ENCODE measurements around the gene PCBP1.
A peak's percentile ranks its signal among the peaks of the same experiment; 100 is the strongest.
"Not testable (repeated sequence)": the region's sequence is repeated elsewhere in the genome, so short reads cannot be mapped to it uniquely, and the experiment has no call there.

The PCBP1 gene

DNA sequence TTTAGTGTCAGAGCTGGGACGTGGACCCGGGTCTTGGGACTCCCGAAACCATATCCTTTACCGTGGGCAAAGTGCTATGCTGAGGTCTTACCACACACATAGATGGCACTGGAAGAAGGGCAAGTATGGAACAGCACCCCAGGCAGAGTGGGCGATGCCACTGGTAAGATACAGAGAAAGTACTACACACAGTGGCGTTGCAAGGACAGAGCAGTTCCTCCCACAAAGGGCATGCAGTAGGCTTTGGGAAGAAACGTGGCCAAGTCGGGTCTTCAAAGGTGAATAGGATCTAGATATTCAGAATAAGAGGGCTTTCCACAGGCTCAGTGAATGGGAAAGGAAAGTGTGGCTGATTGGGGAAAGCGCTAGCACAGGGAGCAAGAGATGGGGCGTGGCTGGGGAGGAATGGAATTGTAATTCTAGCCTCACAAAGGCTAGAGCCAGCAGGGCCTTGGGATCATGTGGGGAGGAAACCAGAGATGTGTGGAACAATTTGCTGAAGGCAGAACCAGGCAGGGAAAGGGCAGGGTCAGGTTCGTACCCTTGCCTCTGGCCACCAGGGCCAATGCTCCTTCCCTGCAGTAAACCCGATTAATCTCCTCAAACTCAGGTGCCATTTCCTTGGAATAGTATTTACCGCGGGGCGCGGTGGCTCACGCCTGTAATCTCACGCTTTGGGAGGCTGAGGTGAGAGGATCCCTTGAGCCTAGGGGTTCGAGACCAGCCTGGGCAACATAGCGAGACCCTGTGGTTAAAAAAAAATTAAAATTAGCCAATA, 36.0 kb downstream of the PCBP1 start:
- Histone ChIP-seq H3K9ac (ENCODE audit: low read depth in 1 of 2, low read length in 2 of 2) (peak overlapping the region; percentile 98), H3K4me3 (ENCODE audit: low read depth in 1 of 2, low read length in 2 of 2) (peak overlapping the region; percentile 66 to 82), H3K36me3 (ENCODE audit: control insufficient read depth in 1 of 2, insufficient read depth in 2 of 2, low read length in 2 of 2) (no peaks in the 10 kb centered on the region), H3K9me3 (ENCODE audit: control insufficient read depth in 1 of 2, low read length in 2 of 2) (no peaks in the 10 kb centered on the region), H3K27ac (ENCODE audit: low read depth, low read length) (peak overlapping the region; percentile 97), H3K27me3 (ENCODE audit: control insufficient read depth in 1 of 2, insufficient read depth in 2 of 2, low read length in 2 of 2) (no peaks in the 10 kb centered on the region), H3K4me1 (ENCODE audit: control insufficient read depth in 1 of 2, insufficient read depth in 2 of 2, low read length in 2 of 2) (peaks cover 9 to 22% of the 10 kb centered on the region in 2 donors)

DNA sequence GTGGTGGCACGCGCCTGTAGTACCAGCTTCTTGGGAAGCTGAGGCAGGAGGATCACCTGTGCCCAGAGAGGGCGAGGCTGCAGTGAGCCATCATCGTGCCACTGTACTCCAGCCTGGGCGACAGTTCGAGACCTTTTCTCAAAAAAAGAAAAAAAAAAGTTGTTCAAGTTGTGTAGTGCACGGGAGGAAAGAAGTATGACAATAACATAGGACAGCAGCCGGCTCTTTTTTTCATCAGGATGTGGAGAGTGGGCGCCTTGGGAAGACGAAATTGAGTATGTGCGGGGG, 36.5 kb downstream of the PCBP1 start:
- Histone ChIP-seq H3K9ac (ENCODE audit: low read depth in 1 of 2, low read length in 2 of 2) (peak overlapping the region; percentile 98), H3K4me3 (ENCODE audit: low read depth in 1 of 2, low read length in 2 of 2) (peak overlapping the region; percentile 66 to 82), H3K36me3 (ENCODE audit: control insufficient read depth in 1 of 2, insufficient read depth in 2 of 2, low read length in 2 of 2) (no peaks in the 10 kb centered on the region), H3K9me3 (ENCODE audit: control insufficient read depth in 1 of 2, low read length in 2 of 2) (no peaks in the 10 kb centered on the region), H3K27ac (ENCODE audit: low read depth, low read length) (peak overlapping the region; percentile 97), H3K4me1 (ENCODE audit: control insufficient read depth in 1 of 2, insufficient read depth in 2 of 2, low read length in 2 of 2) (peaks cover 9 to 22% of the 10 kb centered on the region in 2 donors), H3K27me3 (ENCODE audit: control insufficient read depth in 1 of 2, insufficient read depth in 2 of 2, low read length in 2 of 2) (no peaks in the 10 kb centered on the region)

DNA sequence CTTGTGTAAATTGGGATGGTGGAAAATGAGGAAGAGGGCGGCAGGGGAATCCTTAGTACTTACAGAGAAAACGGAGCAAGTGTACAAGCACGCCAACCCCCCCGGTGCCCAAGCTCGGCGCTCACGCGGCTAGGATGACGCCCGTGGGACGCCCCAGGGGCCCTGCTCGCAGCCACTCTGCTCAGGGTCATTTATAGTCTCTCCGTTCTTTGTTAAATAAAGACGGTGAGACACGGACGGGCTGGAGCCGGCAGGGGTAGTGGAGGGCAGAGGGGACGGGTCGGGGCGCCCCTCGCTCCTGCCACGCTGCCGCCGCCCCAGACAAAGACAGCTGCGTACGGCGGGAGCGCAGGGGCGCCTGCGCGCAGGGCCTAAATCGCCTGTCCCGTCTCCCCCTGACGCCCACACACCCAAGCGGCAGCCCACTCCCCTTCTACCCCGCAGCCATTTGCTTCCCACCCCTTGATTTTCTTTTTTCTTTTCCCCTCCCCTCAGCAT, 37.8 kb downstream of the PCBP1 start:
- no peaks in the 10 kb centered on the region for H3K36me3 ChIP-seq (ENCODE audit: control insufficient read depth in 1 of 2, insufficient read depth in 2 of 2, low read length in 2 of 2)
- H3K9me3 ChIP-seq (ENCODE audit: control insufficient read depth in 1 of 2, low read length in 2 of 2) = no peaks in the 10 kb centered on the region
- H3K9ac ChIP-seq (ENCODE audit: low read depth in 1 of 2, low read length in 2 of 2) = peak overlapping the region; percentile 93 to 98
- no peaks in the 10 kb centered on the region for H3K27me3 ChIP-seq (ENCODE audit: control insufficient read depth in 1 of 2, insufficient read depth in 2 of 2, low read length in 2 of 2)
- peak overlapping the region; percentile 66 to 82 for H3K4me3 ChIP-seq (ENCODE audit: low read depth in 1 of 2, low read length in 2 of 2)
- H3K4me1 ChIP-seq (ENCODE audit: control insufficient read depth in 1 of 2, insufficient read depth in 2 of 2, low read length in 2 of 2) = peaks cover 9 to 22% of the 10 kb centered on the region in 2 donors
- peak overlapping the region; percentile 97 for H3K27ac ChIP-seq (ENCODE audit: low read depth, low read length)

DNA sequence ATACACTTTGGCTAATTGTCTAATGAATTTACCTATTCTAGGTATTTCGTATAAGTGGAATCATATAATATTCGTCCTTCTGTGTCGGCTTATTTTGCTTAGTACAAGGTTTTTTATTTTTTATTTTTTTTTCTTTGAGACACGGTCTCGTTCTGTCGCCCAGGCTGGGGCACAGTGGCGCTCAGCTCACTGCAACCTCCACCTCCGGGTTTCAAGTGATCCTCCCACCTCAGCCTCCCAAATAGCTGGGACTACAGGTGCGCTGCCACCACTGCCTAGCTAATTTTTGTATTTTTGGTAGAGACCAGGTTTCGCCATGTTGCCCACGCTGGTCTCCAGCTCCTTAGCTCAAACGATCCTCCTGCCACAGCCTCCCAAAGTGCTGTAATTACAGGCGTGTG, 38.2 kb downstream of the PCBP1 start:
- Histone ChIP-seq H3K36me3 (ENCODE audit: control insufficient read depth in 1 of 2, insufficient read depth in 2 of 2, low read length in 2 of 2) (no peaks in the 10 kb centered on the region), H3K9ac (ENCODE audit: low read depth in 1 of 2, low read length in 2 of 2) (peak overlapping the region; percentile 93 to 98), H3K4me3 (ENCODE audit: low read depth in 1 of 2, low read length in 2 of 2) (peak overlapping the region; percentile 66 to 82), H3K4me1 (ENCODE audit: control insufficient read depth in 1 of 2, insufficient read depth in 2 of 2, low read length in 2 of 2) (peaks cover 9 to 22% of the 10 kb centered on the region in 2 donors), H3K9me3 (ENCODE audit: control insufficient read depth in 1 of 2, low read length in 2 of 2) (no peaks in the 10 kb centered on the region), H3K27ac (ENCODE audit: low read depth, low read length) (peak overlapping the region; percentile 97), H3K27me3 (ENCODE audit: control insufficient read depth in 1 of 2, insufficient read depth in 2 of 2, low read length in 2 of 2) (no peaks in the 10 kb centered on the region)

DNA sequence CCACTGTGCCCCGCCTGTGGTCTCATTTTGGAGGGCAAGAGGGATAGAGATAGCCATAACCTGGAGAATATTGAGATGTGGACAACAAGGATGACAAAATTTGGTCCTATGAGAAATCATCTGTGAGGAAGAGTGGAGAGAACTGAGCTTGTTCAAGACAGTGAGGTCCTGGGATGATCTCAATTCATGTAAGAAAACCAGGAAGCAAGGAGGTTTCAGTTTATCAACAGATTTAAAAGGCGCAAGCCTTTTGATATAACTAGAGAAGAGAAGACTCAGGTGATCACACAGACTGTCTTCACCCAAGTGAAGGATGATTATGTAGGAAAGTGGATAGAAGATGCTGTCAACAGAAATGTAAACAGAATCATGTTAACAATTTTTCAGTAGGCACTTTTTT, 39.1 kb downstream of the PCBP1 start:
- no peak overlapping the region for H3K27ac ChIP-seq (ENCODE audit: low read depth, low read length)

DNA sequence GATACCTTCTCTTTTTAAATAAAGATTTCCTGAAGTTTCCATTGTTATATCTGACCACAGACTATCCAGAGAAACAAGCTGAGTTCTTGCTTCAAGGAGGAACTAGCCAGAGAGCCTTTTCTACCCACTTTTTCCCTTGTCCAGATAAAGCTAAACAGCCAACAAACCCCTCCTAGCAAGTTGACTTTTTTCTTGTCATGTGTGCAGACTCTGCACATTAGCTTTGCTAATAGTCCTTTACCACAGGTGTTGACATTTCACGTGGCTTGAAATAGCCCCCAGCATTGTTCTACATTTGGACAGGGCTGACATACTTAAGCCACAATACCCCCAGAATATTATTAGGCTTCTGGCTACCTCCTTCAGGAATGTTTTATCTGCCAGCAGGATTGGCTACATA, 40.7 kb downstream of the PCBP1 start:
- H3K4me1 ChIP-seq (ENCODE audit: control insufficient read depth in 1 of 2, insufficient read depth in 2 of 2, low read length in 2 of 2) = peaks cover 24 to 35% of the 10 kb centered on the region in 2 donors
- H3K27ac ChIP-seq (ENCODE audit: low read depth, low read length) = no peak overlapping the region
- H3K4me3 ChIP-seq (ENCODE audit: low read depth in 1 of 2, low read length in 2 of 2) = no peak overlapping the region
- H3K9ac ChIP-seq (ENCODE audit: low read depth in 1 of 2, low read length in 2 of 2) = no peak overlapping the region
- H3K27me3 ChIP-seq (ENCODE audit: control insufficient read depth in 1 of 2, insufficient read depth in 2 of 2, low read length in 2 of 2) = no peaks in the 10 kb centered on the region
- H3K9me3 ChIP-seq (ENCODE audit: control insufficient read depth in 1 of 2, low read length in 2 of 2) = no peaks in the 10 kb centered on the region
- no peaks in the 10 kb centered on the region for H3K36me3 ChIP-seq (ENCODE audit: control insufficient read depth in 1 of 2, insufficient read depth in 2 of 2, low read length in 2 of 2)

More for the DNA sequence above, 39.1 kb downstream of the PCBP1 start:
- H3K4me3 ChIP-seq (ENCODE audit: low read depth in 1 of 2, low read length in 2 of 2) = no peak overlapping the region
- peaks cover 9 to 22% of the 10 kb centered on the region in 2 donors for H3K4me1 ChIP-seq (ENCODE audit: control insufficient read depth in 1 of 2, insufficient read depth in 2 of 2, low read length in 2 of 2)
- H3K9ac ChIP-seq (ENCODE audit: low read depth in 1 of 2, low read length in 2 of 2) = no peak overlapping the region
- H3K36me3 ChIP-seq (ENCODE audit: control insufficient read depth in 1 of 2, insufficient read depth in 2 of 2, low read length in 2 of 2) = no peaks in the 10 kb centered on the region
- H3K27me3 ChIP-seq (ENCODE audit: control insufficient read depth in 1 of 2, insufficient read depth in 2 of 2, low read length in 2 of 2) = no peaks in the 10 kb centered on the region
- no peaks in the 10 kb centered on the region for H3K9me3 ChIP-seq (ENCODE audit: control insufficient read depth in 1 of 2, low read length in 2 of 2)

DNA sequence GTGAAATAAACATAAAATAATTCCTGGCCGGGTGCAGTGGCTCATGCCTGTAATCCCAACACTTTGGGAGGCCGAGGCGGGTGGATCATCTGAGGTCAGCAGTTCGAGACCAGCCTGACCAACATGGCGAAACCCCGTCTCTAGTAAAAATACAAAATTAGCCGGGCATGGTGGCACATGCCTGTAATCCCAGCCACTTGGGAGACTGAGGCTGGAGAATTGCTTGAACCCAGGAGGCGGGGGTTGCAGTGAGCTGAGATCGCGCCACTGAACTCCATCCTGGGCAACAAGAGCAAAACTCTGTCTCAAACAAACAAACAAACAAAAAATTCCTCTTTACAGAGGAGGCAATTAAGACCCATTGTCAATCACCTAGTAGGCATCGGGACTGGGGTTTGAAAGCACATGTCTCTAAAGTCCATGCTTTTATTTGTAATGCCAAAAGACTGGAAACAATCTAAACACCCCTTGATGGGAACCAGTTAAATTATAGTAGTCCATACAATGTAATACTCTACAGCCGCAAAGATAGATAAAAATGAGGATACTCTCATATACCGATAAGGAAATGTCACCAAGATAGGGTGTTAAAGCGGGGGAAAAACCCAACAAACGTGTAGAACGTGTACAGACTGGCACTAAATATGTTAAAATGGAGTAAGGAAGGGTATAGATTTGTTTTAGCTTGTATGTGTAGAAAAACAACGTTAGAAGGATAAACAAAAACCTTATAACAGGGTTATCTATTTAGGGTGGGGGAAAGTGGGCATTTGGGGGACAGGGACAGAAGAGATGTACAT, 44.3 kb downstream of the PCBP1 start:
- peak overlapping the region in 1 of 2 donors; percentile 65 for H3K4me3 ChIP-seq (ENCODE audit: low read depth in 1 of 2, low read length in 2 of 2)

DNA sequence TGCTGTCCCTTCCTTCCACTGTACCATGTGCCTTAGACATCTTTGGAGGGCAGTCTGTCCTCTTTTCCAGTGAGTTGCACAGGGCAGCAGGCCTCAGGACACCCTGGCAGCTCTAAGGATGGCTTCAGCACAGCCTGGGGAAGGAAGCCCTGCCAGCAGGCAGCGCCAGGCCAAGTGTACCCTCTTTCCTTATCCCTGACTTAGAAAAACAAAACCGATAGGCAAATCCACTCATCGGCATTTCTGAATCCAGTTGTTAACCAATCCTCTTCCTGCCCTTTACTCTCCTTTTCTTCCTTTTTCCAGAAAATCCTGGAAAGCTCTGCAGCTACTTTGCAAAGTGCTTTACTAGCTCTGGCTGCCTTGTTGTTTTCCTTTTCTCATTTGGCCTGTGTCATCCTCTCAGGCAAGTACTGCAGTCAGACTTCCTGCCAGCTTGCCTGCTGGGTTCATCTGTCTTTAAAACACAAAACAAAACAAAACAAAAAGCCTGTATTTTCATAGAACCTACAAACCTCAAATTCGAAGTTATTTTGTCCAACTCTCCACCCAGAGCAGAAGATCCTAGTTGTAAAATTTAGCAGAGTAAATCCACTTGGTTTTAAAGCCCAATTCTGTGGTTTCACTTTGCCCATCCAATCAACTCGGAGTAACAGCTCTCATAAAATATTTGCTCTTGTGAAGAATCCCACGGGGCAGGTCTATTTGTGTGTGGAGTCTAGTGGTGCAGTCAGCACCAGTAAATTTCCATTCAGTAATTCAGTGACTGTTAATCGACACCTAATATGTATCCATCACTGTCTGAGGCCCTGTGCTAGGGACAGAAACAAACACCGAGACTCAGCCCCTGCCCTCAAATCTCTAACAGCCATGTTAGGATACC, 45.2 kb downstream of the PCBP1 start:
- H3K4me1 ChIP-seq (ENCODE audit: control insufficient read depth in 1 of 2, insufficient read depth in 2 of 2, low read length in 2 of 2) = peaks cover 27 to 29% of the 10 kb centered on the region in 2 donors
- peak overlapping the region; percentile 76 for H3K27ac ChIP-seq (ENCODE audit: low read depth, low read length)
- no peaks in the 10 kb centered on the region for H3K9me3 ChIP-seq (ENCODE audit: control insufficient read depth in 1 of 2, low read length in 2 of 2)
- no peaks in the 10 kb centered on the region for H3K36me3 ChIP-seq (ENCODE audit: control insufficient read depth in 1 of 2, insufficient read depth in 2 of 2, low read length in 2 of 2)
- H3K4me3 ChIP-seq (ENCODE audit: low read depth in 1 of 2, low read length in 2 of 2) = peak overlapping the region; percentile 65 to 67
- peak overlapping the region; percentile 67 to 84 for H3K9ac ChIP-seq (ENCODE audit: low read depth in 1 of 2, low read length in 2 of 2)
- H3K27me3 ChIP-seq (ENCODE audit: control insufficient read depth in 1 of 2, insufficient read depth in 2 of 2, low read length in 2 of 2) = no peaks in the 10 kb centered on the region

More for the DNA sequence above, 44.3 kb downstream of the PCBP1 start:
- H3K27me3 ChIP-seq (ENCODE audit: control insufficient read depth in 1 of 2, insufficient read depth in 2 of 2, low read length in 2 of 2); H3K36me3 ChIP-seq (ENCODE audit: control insufficient read depth in 1 of 2, insufficient read depth in 2 of 2, low read length in 2 of 2); H3K27ac ChIP-seq (ENCODE audit: low read depth, low read length); H3K9me3 ChIP-seq (ENCODE audit: control insufficient read depth in 1 of 2, low read length in 2 of 2): not testable (repeated sequence)
- H3K9ac ChIP-seq (ENCODE audit: low read depth in 1 of 2, low read length in 2 of 2) = peak overlapping the region; percentile 67 to 84
- H3K4me1 ChIP-seq (ENCODE audit: control insufficient read depth in 1 of 2, insufficient read depth in 2 of 2, low read length in 2 of 2) = peaks cover 29 to 32% of the 10 kb centered on the region in 2 donors

DNA sequence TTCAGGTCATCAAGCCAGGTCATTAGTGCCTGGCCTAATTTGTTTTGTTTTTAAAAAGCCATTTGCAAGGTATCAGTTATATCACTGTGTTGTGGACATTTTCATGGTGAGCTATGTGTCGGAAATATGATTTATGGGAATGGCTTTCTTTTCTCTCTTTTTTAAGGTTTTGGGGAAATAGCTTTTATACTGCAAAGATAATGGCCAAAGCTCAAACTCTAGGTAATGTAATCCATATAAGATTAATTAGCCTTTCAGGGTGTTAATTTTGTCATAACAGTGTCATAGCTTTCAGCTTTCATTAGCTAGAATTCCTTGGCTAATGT, 45.8 kb downstream of the PCBP1 start:
- H3K27ac ChIP-seq (ENCODE audit: low read depth, low read length) = peak overlapping the region; percentile 76
- H3K27me3 ChIP-seq (ENCODE audit: control insufficient read depth in 1 of 2, insufficient read depth in 2 of 2, low read length in 2 of 2) = no peaks in the 10 kb centered on the region
- no peaks in the 10 kb centered on the region for H3K9me3 ChIP-seq (ENCODE audit: control insufficient read depth in 1 of 2, low read length in 2 of 2)
- no peaks in the 10 kb centered on the region for H3K36me3 ChIP-seq (ENCODE audit: control insufficient read depth in 1 of 2, insufficient read depth in 2 of 2, low read length in 2 of 2)
- peaks cover 27 to 29% of the 10 kb centered on the region in 2 donors for H3K4me1 ChIP-seq (ENCODE audit: control insufficient read depth in 1 of 2, insufficient read depth in 2 of 2, low read length in 2 of 2)
- H3K9ac ChIP-seq (ENCODE audit: low read depth in 1 of 2, low read length in 2 of 2) = peak overlapping the region; percentile 67 to 84
- peak overlapping the region; percentile 65 to 67 for H3K4me3 ChIP-seq (ENCODE audit: low read depth in 1 of 2, low read length in 2 of 2)
